ENCODE results near the gene MPP2. TPM values are rescaled to one million over a fixed set of nuclear protein-coding genes. Genes with fewer than 3 reads are reported as not detected.

MPP2 gene
- total RNA-seq, 4 donors from 2014 or later: 0.42 to 10.7 (median 3.7) TPM

GRCh38 chr17:43927060-43927864, 19.9 kb upstream of the MPP2 start:
- no peak for DNase-seq (ENCODE audit: low spot score in 2 of 2)
- intact Hi-C loops (cut with DNase I; ENCODE audit: low total_unique reads): no loop called here
- TF ChIP-seq POLR2A (IDR thresholded peaks at IDR 0.05) (no peak), CTCF (IDR thresholded peaks at IDR 0.05) (no peak)
- H3K4me3 ChIP-seq (ENCODE audit: low read depth, poor library complexity, severe bottlenecking): no peak overlapping the region
- WGBS, 2 donors: 1 to 6% methylated on average over 36 to 42 of the region's 42 CpGs

GRCh38 chr17:43924558-43924957, 17.2 kb upstream of the MPP2 start:
- H3K4me3 ChIP-seq (ENCODE audit: low read depth, poor library complexity, severe bottlenecking): no peak overlapping the region
- intact Hi-C loops (cut with DNase I; ENCODE audit: low total_unique reads): no loop called here
- WGBS, 2 donors: 90 to 100% methylated on average over 2 of the region's 2 CpGs
- TF ChIP-seq CTCF (IDR thresholded peaks at IDR 0.05) (no peak), POLR2A (IDR thresholded peaks at IDR 0.05) (no peak)
- DNase-seq (ENCODE audit: low spot score in 2 of 2): no peak

- H3K4me3 ChIP-seq (ENCODE audit: low read depth, poor library complexity, severe bottlenecking): no peak overlapping the region
- TF ChIP-seq CTCF (IDR thresholded peaks at IDR 0.05) (no peak), POLR2A (IDR thresholded peaks at IDR 0.05) (no peak)
- WGBS, 2 donors: 59 to 66% methylated on average over 10 of the region's 10 CpGs
- no peak for DNase-seq (ENCODE audit: low spot score in 2 of 2)
- intact Hi-C loops (cut with DNase I; ENCODE audit: low total_unique reads): no loop called here
Observed at GRCh38 chr17:43920500-43921095, 13.3 kb upstream of the MPP2 start.

- 50% methylated on average over 12 to 13 of the region's 13 CpGs for WGBS, 2 donors
- DNase-seq (ENCODE audit: low spot score in 2 of 2): no peak
- intact Hi-C loops (cut with DNase I; ENCODE audit: low total_unique reads): no loop called here
- TF ChIP-seq CTCF (IDR thresholded peaks at IDR 0.05): no peak
- no peak for TF ChIP-seq POLR2A (IDR thresholded peaks at IDR 0.05)
- H3K4me3 ChIP-seq (ENCODE audit: low read depth, poor library complexity, severe bottlenecking): no peak overlapping the region
Observed at GRCh38 chr17:43918026-43918389, 10.7 kb upstream of the MPP2 start.

GRCh38 chr17:43917348-43918025, 10.2 kb upstream of the MPP2 start:
- no peak for DNase-seq (ENCODE audit: low spot score in 2 of 2)
- WGBS, 2 donors: 22 to 26% methylated on average over 43 of the region's 43 CpGs
- TF ChIP-seq POLR2A (IDR thresholded peaks at IDR 0.05) (no peak), CTCF (IDR thresholded peaks at IDR 0.05) (no peak)

More at GRCh38 chr17:43917348-43918025, 10.2 kb upstream of the MPP2 start:
- H3K4me3 ChIP-seq (ENCODE audit: low read depth, poor library complexity, severe bottlenecking): no peak overlapping the region
- intact Hi-C loops (cut with DNase I; ENCODE audit: low total_unique reads): no loop called here
